Vagina (tissue), 2 donors: ENCODE measurements around the gene RNPEPL1.

Experiments used
- CTCF ChIP-seq, 3 experiments: fragments of 450-650 bp in 2 of 3; fragments of 200-600 bp in 1 of 3; sonication (generic) in 1 of 3; IDR thresholded peaks; one replicate each; pipeline ENCODE4 v1.5.1; 2017 to 2019; ENCODE audit warnings: antibody characterized with exemption in 3 of 3, mild to moderate bottlenecking in 2 of 3, moderate library complexity in 2 of 3
- POLR2A ChIP-seq, 2 donors: fragments of 450-650 bp; IDR thresholded peaks; one replicate each; pipeline ENCODE4 v1.6.1; 2017; ENCODE audit warnings: antibody characterized with exemption in 2 of 2, mild to moderate bottlenecking in 2 of 2, moderate library complexity in 2 of 2

DNA sequence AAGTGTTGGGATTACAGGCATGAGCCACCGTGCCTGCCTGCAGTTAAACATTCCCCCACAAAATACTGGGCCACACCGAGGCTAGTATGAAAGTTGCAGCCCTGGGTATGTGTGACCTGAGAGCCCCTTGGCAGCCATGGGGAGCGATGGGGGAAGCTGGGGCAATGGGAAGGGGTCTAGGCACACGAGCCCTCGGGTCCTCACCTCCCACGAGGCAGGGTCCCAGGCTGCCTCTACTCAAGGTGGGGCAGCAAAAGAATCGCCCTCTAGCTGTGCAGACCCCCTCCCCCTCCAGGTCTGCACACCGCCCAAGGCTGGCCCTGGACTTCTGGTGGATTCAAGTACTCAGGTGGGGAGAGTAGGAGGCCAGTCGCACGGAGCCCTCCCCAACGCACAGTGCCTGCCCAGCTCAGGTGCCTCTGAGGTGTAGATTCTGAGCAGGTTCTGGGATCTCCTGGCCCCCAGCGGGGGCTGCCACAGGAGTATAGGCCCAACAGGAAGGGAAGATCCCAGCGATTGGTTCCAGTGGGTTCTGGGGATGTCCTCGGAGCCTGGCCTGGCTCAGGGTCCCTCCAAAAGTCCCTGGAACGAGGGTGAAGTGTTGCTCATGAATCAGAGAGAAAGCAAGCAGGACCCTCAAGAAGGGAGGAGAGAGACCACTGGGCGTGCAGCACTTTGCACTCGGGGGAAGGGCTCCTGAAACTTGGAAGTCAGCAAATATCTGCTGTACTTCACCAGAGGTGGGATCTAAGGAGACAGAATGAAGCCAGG, 59.6 kb downstream of the RNPEPL1 start:
- TF ChIP-seq CTCF (IDR thresholded peaks at IDR 0.05) (no peak), POLR2A (IDR thresholded peaks at IDR 0.05) (no peak)
